HG02943 (cell line): Measurements from ENCODE around the gene COL12A1.
"Not testable (repeated sequence)": the region's sequence is repeated elsewhere in the genome, so short reads cannot be mapped to it uniquely, and the experiment has no call there.

Experiments
- ATAC-seq: cut with Tn5 transposase; IDR thresholded peaks from one replicate; pipeline ENCODE4 v1.9.1; 2021; ENCODE audit warnings: mild to moderate bottlenecking, low read depth, moderate library complexity; ENCODE audit not compliant: unreplicated experiment

Gene COL12A1

GRCh38 chr6:75186581-75186980, 19.3 kb downstream of the COL12A1 start:
- ATAC-seq, result not testable (repeated sequence)

- ATAC-seq, result no peak
Measured at GRCh38 chr6:75183099-75183541, 22.7 kb downstream of the COL12A1 start.

- no peak for ATAC-seq
Measured at GRCh38 chr6:75180864-75181263, 25.0 kb downstream of the COL12A1 start.

GRCh38 chr6:75178757-75179156, 27.1 kb downstream of the COL12A1 start:
- ATAC-seq, result no peak

GRCh38 chr6:75176076-75176582, 29.7 kb downstream of the COL12A1 start:
- no peak for ATAC-seq

- ATAC-seq, result no peak
Measured at GRCh38 chr6:75171986-75172385, 33.9 kb downstream of the COL12A1 start.

- ATAC-seq, result no peak
Measured at GRCh38 chr6:75171567-75171966, 34.3 kb downstream of the COL12A1 start.

GRCh38 chr6:75170691-75171560, 34.9 kb downstream of the COL12A1 start:
- no peak for ATAC-seq

DNA sequence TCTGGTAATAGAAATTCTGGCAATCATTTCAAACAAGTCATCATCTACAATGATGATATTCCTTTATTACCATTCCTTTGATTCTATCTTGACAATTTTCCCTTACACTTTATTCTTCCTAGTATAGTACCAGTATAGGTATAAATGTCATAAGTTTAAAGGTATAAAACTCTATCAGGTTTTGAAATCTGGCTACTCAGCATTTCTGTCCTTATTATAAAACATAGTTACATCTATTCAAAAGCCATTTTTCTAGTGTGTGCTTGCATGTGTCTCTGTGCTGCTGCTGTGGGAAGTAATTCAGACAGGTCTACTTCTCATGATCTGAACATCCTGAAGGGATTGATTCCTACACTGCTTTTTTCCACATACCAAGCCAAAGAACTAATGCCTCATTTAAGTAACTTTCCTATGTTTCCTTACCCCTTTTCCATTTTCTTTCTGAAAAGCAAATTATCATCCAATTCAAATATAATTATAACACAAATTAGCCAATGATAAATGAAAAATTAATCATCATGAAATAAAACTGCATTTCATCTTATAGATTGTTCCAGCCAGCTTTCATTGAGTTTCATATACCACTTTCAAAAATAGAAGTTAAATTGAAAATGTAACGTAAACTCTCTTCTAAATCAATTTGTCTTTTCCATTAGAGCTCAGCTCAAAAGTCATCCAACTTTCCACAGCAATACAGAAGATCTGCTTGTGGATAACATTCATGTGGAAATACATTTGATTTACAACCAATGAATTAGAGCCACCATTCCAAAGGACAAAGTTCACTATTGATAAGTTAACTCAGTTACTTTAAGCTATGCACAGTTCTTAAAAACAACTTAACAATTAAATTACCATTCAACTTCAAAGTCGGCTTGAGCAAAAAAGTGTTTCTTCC, 35.9 kb downstream of the COL12A1 start:
- no peak for ATAC-seq

DNA sequence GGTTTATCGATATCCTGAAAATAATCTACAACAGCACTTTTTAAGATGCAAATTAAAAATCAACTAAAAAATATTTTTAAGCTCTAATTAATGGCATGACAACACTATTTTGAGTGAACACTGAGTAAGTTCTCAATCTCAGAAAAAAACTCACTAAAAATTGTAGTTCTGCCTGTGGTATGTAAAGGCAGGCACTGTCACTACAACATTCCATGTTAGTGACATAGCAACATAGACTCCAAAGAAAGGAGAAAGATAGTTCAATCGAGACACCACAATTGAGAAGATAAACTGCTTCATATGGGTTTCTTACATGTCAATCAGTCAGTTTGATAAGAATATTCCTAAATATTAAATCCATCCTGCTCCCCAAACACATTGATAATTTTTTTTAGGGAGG, 38.0 kb downstream of the COL12A1 start:
- ATAC-seq, result no peak

DNA sequence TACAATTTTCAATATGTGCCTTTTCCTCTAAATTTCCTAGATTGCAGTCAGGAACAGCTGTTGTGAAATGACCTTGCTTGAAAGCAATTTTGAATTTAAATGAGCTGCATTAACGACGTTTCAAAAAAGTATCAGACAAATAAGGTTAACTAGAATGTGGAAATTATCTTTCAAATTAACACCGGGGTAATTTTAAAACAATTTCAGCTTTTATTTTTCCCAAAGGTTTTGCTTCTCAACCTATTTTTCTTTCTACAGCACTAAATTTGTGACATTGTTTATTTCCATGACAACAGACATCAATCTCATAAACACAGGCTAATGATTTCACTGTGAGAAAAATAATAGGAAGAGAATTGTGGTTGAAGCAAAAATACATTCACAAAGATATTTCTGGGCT, 38.5 kb downstream of the COL12A1 start:
- ATAC-seq, result no peak

GRCh38 chr6:75166773-75167172, 39.1 kb downstream of the COL12A1 start:
- no peak for ATAC-seq

DNA sequence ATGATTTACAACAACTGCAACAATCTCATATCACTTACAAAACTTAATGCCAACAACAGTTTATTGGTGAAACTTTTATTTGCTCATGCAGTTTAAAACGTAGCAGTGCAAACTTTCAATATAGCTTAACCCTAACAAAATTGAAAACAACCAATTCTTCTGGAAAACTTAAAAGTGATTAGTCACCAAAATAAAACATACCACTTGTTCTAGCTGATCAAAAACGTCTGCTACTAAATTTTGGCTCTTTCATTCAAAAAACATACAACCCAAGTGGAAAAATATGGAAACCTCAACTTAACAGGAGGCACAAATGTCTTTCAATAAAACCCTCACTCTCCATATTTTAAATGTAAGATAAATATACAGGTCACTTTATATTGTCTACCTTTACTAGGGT, 39.6 kb downstream of the COL12A1 start:
- no peak for ATAC-seq

- no peak for ATAC-seq
Measured at GRCh38 chr6:75158176-75158575, 47.7 kb downstream of the COL12A1 start.

GRCh38 chr6:75157336-75157735, 48.5 kb downstream of the COL12A1 start:
- ATAC-seq, result no peak

GRCh38 chr6:75156186-75156878, 49.5 kb downstream of the COL12A1 start:
- ATAC-seq, result no peak

DNA sequence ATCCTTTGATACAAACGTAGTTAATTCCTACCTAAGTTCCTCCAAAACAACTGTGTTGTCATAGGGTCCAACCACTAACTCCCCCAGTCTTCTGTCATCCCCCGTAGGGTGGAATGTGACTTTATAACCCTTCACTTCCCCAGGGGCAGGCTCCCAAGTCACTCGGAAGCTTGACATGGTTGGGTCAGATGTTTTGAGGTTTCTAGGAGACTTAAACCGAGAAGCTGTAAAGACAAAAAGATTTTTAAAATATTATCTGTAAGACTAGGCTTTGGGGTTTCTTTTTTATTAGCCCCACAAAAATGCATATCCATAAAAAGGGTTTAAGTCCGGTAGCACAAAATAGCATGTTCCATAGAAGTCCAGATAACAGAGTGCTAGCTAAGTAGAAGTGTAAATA, 50.2 kb downstream of the COL12A1 start:
- ATAC-seq, result no peak

- ATAC-seq, result no peak
Measured at GRCh38 chr6:75154973-75155372, 50.9 kb downstream of the COL12A1 start.

DNA sequence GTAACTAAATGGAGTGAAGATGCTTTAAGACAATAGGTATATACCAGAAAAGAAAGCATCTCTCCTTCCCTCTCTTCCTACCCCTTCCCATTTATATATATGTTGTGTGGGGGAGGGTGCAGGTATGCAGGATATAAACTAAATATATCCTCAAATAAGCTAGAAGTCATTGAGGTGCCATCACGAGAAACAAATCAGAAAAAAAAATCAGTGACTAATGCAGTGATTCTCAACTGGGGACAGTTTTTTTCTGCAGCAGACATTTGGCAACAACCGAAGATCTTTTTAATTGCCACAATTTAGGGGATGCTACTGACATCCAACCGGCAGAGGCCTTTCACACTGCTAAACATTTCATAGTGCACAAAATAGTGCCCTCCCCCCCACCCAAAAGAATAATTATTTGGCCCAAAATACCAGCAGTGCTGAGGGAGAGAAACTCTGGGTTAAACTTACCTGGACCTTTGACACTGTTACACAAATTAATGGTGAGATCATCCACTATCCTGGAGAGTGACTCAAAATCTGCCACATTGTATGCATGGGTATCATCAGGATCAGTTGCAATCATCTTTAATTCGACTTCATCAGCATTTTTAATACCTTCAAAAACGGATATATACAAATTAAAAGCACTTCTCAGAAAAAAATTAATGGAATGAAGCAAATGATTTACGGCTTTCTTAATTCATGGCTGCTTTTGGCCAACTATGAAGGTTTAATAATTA, 55.0 kb downstream of the COL12A1 start:
- no peak for ATAC-seq

- no peak for ATAC-seq
Measured at GRCh38 chr6:75149696-75150095, 56.2 kb downstream of the COL12A1 start.
